Measurements from ENCODE around the gene DOCK8. TPM values are rescaled to one million over a fixed set of nuclear protein-coding genes. Genes with fewer than 3 reads are reported as not detected.

DOCK8 gene
- total and polyA plus RNA-seq, 10 of the 15 experiments (the other 5 are each of a cell fraction or from before 2014, with no cell fraction given) = 35.4 to 100 (median 44.7) TPM

- no peaks in the 10 kb centered on the region for H3K4me1 ChIP-seq (ENCODE audit: control insufficient read depth, insufficient read depth, low read length)
- no peak overlapping the region for H3K4me2 ChIP-seq (ENCODE audit: control insufficient read depth, insufficient read depth)
- H3K27ac ChIP-seq (ENCODE audit: control insufficient read depth, insufficient read depth) = no peak overlapping the region
- ATAC-seq = no peak
- POLR2A ChIA-PET = no interaction called here
- BruUV-seq (replicated peaks) = no TSS peak
- no peak overlapping the region for H3K9ac ChIP-seq (ENCODE audit: control insufficient read depth, insufficient read depth, low read length)
- H3K79me2 ChIP-seq (ENCODE audit: control insufficient read depth, insufficient read depth, low read length) = no peaks in the 10 kb centered on the region
- in situ Hi-C loops (cut with MboI) = no loop called here
- H3K9me3 ChIP-seq (replicated peaks; ENCODE audit: control insufficient read depth, insufficient read depth, low read length) = no peaks in the 10 kb centered on the region
- no peaks in the 10 kb centered on the region for H3K36me3 ChIP-seq (ENCODE audit: control insufficient read depth in 2 of 2, insufficient read depth in 2 of 2, low read length in 1 of 2)
- TF ChIP-seq BACH1 (IDR thresholded peaks at IDR 0.05; ENCODE audit: borderline replicate concordance) (no peak), MYC (IDR thresholded peaks at IDR 0.05; ENCODE audit: insufficient read depth, insufficient read length, insufficient replicate concordance, low read length, severe bottlenecking) (no peak), MTA2 (IDR thresholded peaks at IDR 0.05; ENCODE audit: low read depth) (no peak), ZNF384 (IDR thresholded peaks at IDR 0.05; ENCODE audit: borderline replicate concordance, low read depth, low read length) (no peak), SMAD1 (IDR thresholded peaks at IDR 0.05; ENCODE audit: low read depth, partially characterized antibody) (no peak), FOS (IDR thresholded peaks at IDR 0.05; ENCODE audit: borderline replicate concordance, extremely low read depth, insufficient read length) (no peak), ATF7 (IDR thresholded peaks at IDR 0.05; ENCODE audit: low read depth) (no peak), EP300 (IDR thresholded peaks at IDR 0.05; ENCODE audit: borderline replicate concordance in 1 of 2, control insufficient read depth in 1 of 2, low read depth in 2 of 2, low read length in 2 of 2) (no peak), MAX (IDR thresholded peaks at IDR 0.05; ENCODE audit: low read depth, low read length) (no peak), TCF12 (IDR thresholded peaks at IDR 0.05; ENCODE audit: low read depth, low read length) (no peak), BCL3 (IDR thresholded peaks at IDR 0.05; ENCODE audit: borderline replicate concordance, insufficient read depth, low read depth, low read length, poor library complexity, severe bottlenecking) (no peak), JUND (IDR thresholded peaks at IDR 0.05; ENCODE audit: low read depth, low read length) (no peak), POLR2AphosphoS5 (IDR thresholded peaks at IDR 0.05; ENCODE audit: low read length) (no peak)
- no peaks in the 10 kb centered on the region; a peak in 1 of 4 replicates for H3K27me3 ChIP-seq (replicated peaks in 1 of 2; ENCODE audit: control insufficient read depth in 2 of 2, insufficient read depth in 2 of 2, low read length in 1 of 2)
- H3K4me3 ChIP-seq = no peak overlapping the region
- CTCF ChIA-PET = no interaction called here
- H4K20me1 ChIP-seq (ENCODE audit: control insufficient read depth, insufficient read depth) = no peaks in the 10 kb centered on the region
- intact Hi-C loops (cut with micrococcal nuclease; ENCODE audit: unreplicated experiment) = no loop called here
- FAIRE-seq = no peak
- 65% methylated on average over 1 of the region's 1 CpG for WGBS (ENCODE audit: insufficient coverage, insufficient replicate concordance, low lambda C conversion rate, missing lambda C conversion rate)
- RAD21 ChIA-PET (ENCODE audit: unreplicated experiment) = no interaction called here
- H2AFZ ChIP-seq (ENCODE audit: control insufficient read depth, low read depth, low read length) = no peak overlapping the region
- DNase-seq (ENCODE audit: low read depth, low spot score) = no peak
- SMC1A ChIA-PET (ENCODE audit: uncharacterized antibody, unreplicated experiment) = no interaction called here
Measured at GRCh38 chr9:511861-512260, 297.2 kb downstream of the DOCK8 start.

Data from GM12878 (cell line).